Endothelial cell of umbilical vein (primary cell): ENCODE data around the gene CASKIN2.

Experiments used
- EZH2 ChIP-seq: IDR thresholded peaks from 2 replicates; pipeline ENCODE4 v1.6.1; 2012; ENCODE audit warnings: borderline replicate concordance, low read depth, mild to moderate bottlenecking, moderate library complexity, low read length, inconsistent platforms; ENCODE audit not compliant: severe bottlenecking
- MYC ChIP-seq: IDR thresholded peaks from one replicate; pipeline ENCODE4 v1.6.1; 2011; ENCODE audit warnings: mild to moderate bottlenecking, low read depth, low read length
- POLR2A ChIP-seq: IDR thresholded peaks from 2 replicates; pipeline ENCODE4 v1.6.1; 2012; ENCODE audit warnings: low read depth, mild to moderate bottlenecking, control low read depth, low read length
- POLR2AphosphoS5 ChIP-seq: IDR thresholded peaks from 2 replicates; pipeline ENCODE4 v1.6.1; 2012; ENCODE audit warnings: low read depth, mild to moderate bottlenecking, control low read depth, low read length, moderate library complexity; ENCODE audit not compliant: insufficient read depth
- TF ChIP-seq, protein P1 (sequence below), 2 donors: IDR thresholded peaks; 1 replicate in 1 of 2; 2 replicates in 1 of 2; pipeline ENCODE4 v1.5.1; 2011; ENCODE audit warnings: low read length in 2 of 2, mild to moderate bottlenecking in 2 of 2, moderate library complexity in 2 of 2, control low read depth in 1 of 2, inconsistent platforms in 1 of 2, low read depth in 1 of 2; ENCODE audit not compliant: insufficient read depth in 1 of 2; ENCODE audit errors: extremely low read depth in 1 of 2
- TF ChIP-seq, protein P2 (sequence below): IDR thresholded peaks from 2 replicates; pipeline ENCODE4 v1.6.1; 2011; ENCODE audit not compliant: insufficient read depth, insufficient read length

DNA sequence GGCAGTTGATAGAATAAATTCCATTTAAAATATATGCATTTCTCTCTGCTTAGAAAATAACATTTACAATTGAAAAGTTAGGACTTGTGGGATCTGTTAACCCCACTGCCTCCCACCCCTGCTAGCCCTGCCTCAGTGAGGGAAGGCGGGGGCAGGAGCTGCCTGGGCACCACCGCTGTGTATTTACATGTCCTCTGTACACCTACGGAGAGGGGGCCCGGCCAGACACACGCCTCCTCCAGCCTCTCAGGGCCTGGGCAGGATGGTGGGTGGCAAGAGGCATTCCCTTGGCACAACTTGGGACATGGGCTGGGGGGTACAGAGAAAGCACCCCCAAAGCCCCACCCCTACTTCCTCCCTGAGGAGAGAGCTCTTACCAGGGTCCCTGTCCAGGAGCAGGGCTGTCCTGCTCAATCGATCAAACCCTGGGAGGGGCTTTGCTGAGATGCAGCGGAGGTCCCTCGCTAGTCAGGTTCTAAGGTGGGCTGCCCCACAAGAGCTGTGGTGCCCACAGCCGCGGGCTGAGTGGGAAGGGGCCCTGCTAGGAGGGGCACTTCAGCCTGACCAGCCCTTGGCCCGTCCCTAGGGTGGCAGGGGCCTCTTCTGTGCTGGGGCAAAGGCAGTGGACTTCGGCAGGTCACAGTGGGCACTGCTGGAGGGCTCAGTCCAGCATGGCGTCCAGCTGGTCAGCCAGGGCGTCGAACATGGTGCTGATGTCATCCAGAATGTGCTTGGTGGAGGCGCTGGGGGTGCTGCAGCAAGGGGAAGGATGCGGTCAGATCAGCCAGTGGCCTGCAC is 14.7 kb downstream of the CASKIN2 start:
- TF ChIP-seq, protein P1, sequence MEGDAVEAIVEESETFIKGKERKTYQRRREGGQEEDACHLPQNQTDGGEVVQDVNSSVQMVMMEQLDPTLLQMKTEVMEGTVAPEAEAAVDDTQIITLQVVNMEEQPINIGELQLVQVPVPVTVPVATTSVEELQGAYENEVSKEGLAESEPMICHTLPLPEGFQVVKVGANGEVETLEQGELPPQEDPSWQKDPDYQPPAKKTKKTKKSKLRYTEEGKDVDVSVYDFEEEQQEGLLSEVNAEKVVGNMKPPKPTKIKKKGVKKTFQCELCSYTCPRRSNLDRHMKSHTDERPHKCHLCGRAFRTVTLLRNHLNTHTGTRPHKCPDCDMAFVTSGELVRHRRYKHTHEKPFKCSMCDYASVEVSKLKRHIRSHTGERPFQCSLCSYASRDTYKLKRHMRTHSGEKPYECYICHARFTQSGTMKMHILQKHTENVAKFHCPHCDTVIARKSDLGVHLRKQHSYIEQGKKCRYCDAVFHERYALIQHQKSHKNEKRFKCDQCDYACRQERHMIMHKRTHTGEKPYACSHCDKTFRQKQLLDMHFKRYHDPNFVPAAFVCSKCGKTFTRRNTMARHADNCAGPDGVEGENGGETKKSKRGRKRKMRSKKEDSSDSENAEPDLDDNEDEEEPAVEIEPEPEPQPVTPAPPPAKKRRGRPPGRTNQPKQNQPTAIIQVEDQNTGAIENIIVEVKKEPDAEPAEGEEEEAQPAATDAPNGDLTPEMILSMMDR (IDR thresholded peaks at IDR 0.05; ENCODE audit: extremely low read depth in 1 of 2, insufficient read depth in 1 of 2, low read depth in 1 of 2, low read length in 2 of 2) = no peak
- TF ChIP-seq POLR2A = no peak
- TF ChIP-seq POLR2AphosphoS5 = no peak
- no peak for TF ChIP-seq EZH2
- TF ChIP-seq, protein P2, sequence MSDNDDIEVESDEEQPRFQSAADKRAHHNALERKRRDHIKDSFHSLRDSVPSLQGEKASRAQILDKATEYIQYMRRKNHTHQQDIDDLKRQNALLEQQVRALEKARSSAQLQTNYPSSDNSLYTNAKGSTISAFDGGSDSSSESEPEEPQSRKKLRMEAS = no peak
- TF ChIP-seq MYC = no peak
